ENCODE results near the gene NEK1.
A peak's percentile ranks its signal among the peaks of the same experiment; 100 is the strongest.

Gene NEK1

GRCh38 chr4:169362607-169363006 is 249.8 kb downstream of the NEK1 start:
- DNase-seq (ENCODE audit: low spot score), result no peak

GRCh38 chr4:169361756-169362155 is 250.6 kb downstream of the NEK1 start:
- no peak for DNase-seq (ENCODE audit: low spot score)

GRCh38 chr4:169359961-169360360 is 252.4 kb downstream of the NEK1 start:
- DNase-seq (ENCODE audit: low spot score), result no peak

- DNase-seq (ENCODE audit: low spot score), result no peak
These were observed 260.0 kb downstream of the NEK1 start for GRCh38 chr4:169352360-169352759.

GRCh38 chr4:169351872-169352271 is 260.5 kb downstream of the NEK1 start:
- no peak for DNase-seq (ENCODE audit: low spot score)

GRCh38 chr4:169348541-169348940 is 263.8 kb downstream of the NEK1 start:
- no peak for DNase-seq (ENCODE audit: low spot score)

- no peak for DNase-seq (ENCODE audit: low spot score)
These were observed 265.5 kb downstream of the NEK1 start for GRCh38 chr4:169346840-169347239.

GRCh38 chr4:169345316-169345721 is 267.1 kb downstream of the NEK1 start:
- DNase-seq (ENCODE audit: low spot score), result peak; percentile 63
